Measurements from ENCODE around the gene PTPRG. TPM values are rescaled to one million over a fixed set of nuclear protein-coding genes. Genes with fewer than 3 reads are reported as not detected.

Gene PTPRG
- total and polyA plus RNA-seq, 2 of the 13 experiments (the other 11 are each of a cell fraction or from before 2014, with no cell fraction given) = 8.0 to 25.3 TPM

DNA sequence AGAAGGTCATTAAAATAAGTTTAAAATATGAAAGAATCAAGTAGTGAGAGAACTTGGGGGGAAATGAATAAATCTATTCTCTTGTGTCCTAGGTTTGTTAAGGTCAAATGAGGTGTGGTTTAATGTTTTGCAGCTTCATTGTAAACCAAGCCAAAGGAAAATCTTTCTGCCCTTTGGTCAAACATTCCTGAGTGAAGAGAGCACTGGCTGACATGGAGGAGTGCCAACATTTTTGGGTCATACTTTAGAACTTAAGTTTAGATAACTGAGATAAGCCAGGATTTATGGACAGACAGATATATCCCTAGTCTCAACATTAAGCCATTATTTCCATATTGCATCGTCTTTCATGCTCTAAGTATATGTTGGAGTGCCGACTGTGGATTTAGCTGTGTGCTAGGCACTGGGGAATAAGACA is 66.4 kb downstream of the PTPRG start (continued):
- TF ChIP-seq TARDBP (CRISPR knock-in tag; IDR thresholded peaks at IDR 0.05) = no peak
- TF ChIP-seq PPARG (CRISPR knock-in tag; conservative IDR thresholded peaks at IDR 0.05) = peak; percentile 50; the same call in 1 of the 2 replicates
- no peak for TF ChIP-seq CREB1 (IDR thresholded peaks at IDR 0.05)
- no peak for TF ChIP-seq CREB1 (CRISPR knock-in tag; IDR thresholded peaks at IDR 0.05)
- TF ChIP-seq NFE2L2 (IDR thresholded peaks at IDR 0.05; ENCODE audit: low read length) = 0 out of 2 replicates have a peak, but pooled peaks have one; percentile 26
- TF ChIP-seq ISL2 (CRISPR knock-in tag; IDR thresholded peaks at IDR 0.05) = peak; percentile 71
- TF ChIP-seq BRCA1 (CRISPR knock-in tag; IDR thresholded peaks at IDR 0.05) = 0 out of 2 replicates have a peak, but pooled peaks have one; percentile 45
- peak; percentile 48 for TF ChIP-seq SAP130 (CRISPR knock-in tag; IDR thresholded peaks at IDR 0.05; ENCODE audit: low read depth)
- TF ChIP-seq NR2F6 (IDR thresholded peaks at IDR 0.05) = peak; percentile 58
- peak; percentile 55; the same call in 1 of the 2 replicates for TF ChIP-seq NR2F6 (CRISPR knock-in tag; IDR thresholded peaks at IDR 0.05)
- peak; percentile 71; the same call in 1 of the 2 replicates for TF ChIP-seq HOMEZ (CRISPR knock-in tag; IDR thresholded peaks at IDR 0.05; ENCODE audit: low read depth)
- TF ChIP-seq HMG20A (CRISPR knock-in tag; IDR thresholded peaks at IDR 0.05; ENCODE audit: borderline replicate concordance) = peak; percentile 52; the same call in 1 of the 2 replicates
- TF ChIP-seq BCL6 (CRISPR knock-in tag; IDR thresholded peaks at IDR 0.05) = peak; percentile 62
- TF ChIP-seq, protein P1, sequence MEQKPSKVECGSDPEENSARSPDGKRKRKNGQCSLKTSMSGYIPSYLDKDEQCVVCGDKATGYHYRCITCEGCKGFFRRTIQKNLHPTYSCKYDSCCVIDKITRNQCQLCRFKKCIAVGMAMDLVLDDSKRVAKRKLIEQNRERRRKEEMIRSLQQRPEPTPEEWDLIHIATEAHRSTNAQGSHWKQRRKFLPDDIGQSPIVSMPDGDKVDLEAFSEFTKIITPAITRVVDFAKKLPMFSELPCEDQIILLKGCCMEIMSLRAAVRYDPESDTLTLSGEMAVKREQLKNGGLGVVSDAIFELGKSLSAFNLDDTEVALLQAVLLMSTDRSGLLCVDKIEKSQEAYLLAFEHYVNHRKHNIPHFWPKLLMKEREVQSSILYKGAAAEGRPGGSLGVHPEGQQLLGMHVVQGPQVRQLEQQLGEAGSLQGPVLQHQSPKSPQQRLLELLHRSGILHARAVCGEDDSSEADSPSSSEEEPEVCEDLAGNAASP (CRISPR knock-in tag; IDR thresholded peaks at IDR 0.05; ENCODE audit: borderline replicate concordance) = peak; percentile 98
- no peak for TF ChIP-seq ZNF670 (CRISPR knock-in tag; IDR thresholded peaks at IDR 0.05; ENCODE audit: borderline replicate concordance)
- TF ChIP-seq ZGPAT (CRISPR knock-in tag; IDR thresholded peaks at IDR 0.05) = peak; percentile 39; the same call in 1 of the 2 replicates
- peak; percentile 58; the same call in 1 of the 2 replicates for TF ChIP-seq FOXJ3 (CRISPR knock-in tag; IDR thresholded peaks at IDR 0.05; ENCODE audit: borderline replicate concordance)
- TF ChIP-seq ZBTB20 (CRISPR knock-in tag; IDR thresholded peaks at IDR 0.05; ENCODE audit: borderline replicate concordance, low read depth) = no peak
- no peak for TF ChIP-seq ZNF282 (IDR thresholded peaks at IDR 0.05; ENCODE audit: partially characterized antibody)
- TF ChIP-seq SP2 (CRISPR knock-in tag; IDR thresholded peaks at IDR 0.05) = no peak
- TF ChIP-seq ZNF460 (CRISPR knock-in tag; IDR thresholded peaks at IDR 0.05; ENCODE audit: borderline replicate concordance) = no peak
- 0 out of 2 replicates have a peak, but pooled peaks have one; percentile 23 for TF ChIP-seq ZBED4 (CRISPR knock-in tag; IDR thresholded peaks at IDR 0.05; ENCODE audit: borderline replicate concordance)
- peak; percentile 47; the same call in 1 of the 2 replicates for TF ChIP-seq JUN (CRISPR knock-in tag; IDR thresholded peaks at IDR 0.05)
- 0 out of 2 replicates have a peak, but pooled peaks have one; percentile 40 for TF ChIP-seq ZNF614 (CRISPR knock-in tag; IDR thresholded peaks at IDR 0.05; ENCODE audit: borderline replicate concordance)

All from HepG2 (cell line).